Activated gamma-delta T cell treated with anti-CD3 and anti-CD28 coated beads, Interleukin-2, amount 50 U/mL, for 16 hours (primary cell): ENCODE measurements around the gene RTKN2.
"Not testable (repeated sequence)": the region's sequence is repeated elsewhere in the genome, so short reads cannot be mapped to it uniquely, and the experiment has no call there.

Source experiments
- DNase-seq: peaks from one replicate; pipeline ENCODE4 v3.0.0-alpha.2; 2020; ENCODE audit warnings: low read depth

The RTKN2 gene

DNA sequence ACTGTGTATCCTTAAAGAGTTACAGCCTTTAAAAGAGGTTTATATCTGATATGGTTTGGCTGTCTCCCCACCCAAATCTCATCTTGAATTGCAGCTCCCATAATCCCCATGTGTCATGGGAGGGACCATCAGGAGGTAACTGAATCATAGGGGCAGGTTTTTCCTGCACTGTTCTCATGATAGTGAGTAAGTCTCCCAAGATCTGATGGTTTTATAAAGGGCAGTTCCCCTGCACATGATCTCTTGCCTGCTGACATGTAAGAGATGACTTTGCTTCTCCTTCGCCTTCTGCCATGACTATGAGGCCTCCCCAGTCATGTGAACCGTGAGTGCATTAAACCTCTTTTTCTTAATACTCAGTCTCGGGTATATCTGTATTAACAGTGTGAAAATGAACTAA lies 9.7 kb downstream of the RTKN2 start:
- no peak for DNase-seq

DNA sequence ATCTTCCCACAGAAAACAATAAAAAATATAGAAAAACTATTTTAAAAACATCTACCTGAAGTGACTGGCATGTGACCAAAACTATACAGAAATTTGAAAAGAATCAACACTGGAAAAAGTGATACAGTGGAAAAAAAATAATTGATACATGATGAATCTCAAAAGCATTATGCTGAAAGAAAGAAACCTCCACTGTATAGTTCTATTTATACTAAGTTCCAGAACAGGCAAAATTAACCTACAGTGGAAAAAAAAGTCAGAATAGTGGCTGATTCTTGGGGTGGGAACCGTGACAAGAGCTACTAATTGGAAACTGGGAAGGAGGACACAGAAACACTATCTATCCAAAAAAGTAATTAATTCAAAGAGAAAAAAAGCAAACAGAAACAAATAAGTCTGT lies 14.9 kb downstream of the RTKN2 start:
- DNase-seq: no peak

DNA sequence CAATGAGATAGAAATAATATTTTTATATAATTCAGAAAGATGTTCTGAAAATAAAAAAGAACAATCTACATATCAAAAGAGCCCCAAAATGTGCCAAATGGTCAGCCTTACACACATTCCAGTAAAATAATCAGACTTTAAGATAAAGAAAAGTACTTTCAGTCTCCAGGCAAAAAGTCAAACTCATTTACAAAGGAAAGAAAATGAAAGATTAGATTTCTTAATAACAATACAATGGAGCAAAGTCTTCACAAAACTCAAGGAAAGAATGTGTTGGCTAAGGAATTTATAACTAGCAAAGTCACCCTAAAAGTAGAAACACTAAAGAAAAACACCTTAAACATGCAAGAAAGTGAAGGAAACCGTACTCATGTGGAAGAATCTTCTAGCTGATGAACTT lies 16.6 kb downstream of the RTKN2 start:
- DNase-seq: no peak

GRCh38 chr10:62250594-62251198 lies 17.9 kb downstream of the RTKN2 start:
- no peak for DNase-seq

DNA sequence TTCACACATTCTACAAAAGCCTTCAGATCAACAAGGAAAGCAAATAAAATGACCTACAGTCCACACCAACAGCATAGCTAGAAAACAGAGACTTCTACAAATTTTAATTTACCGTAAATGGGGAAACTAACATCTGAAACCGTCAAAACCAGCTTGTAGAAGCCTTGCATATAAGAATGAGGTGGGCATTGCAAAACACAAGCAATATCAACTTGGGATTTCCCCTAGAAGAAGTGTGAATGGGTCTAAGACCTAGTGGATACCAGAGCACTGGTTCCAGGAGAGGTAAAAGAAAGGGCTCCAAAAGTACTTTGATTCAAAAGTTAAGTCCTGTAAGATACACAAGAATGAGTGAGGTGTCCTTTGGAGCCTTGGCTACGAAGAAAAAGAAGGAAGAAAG lies 18.7 kb downstream of the RTKN2 start:
- DNase-seq: no peak

DNA sequence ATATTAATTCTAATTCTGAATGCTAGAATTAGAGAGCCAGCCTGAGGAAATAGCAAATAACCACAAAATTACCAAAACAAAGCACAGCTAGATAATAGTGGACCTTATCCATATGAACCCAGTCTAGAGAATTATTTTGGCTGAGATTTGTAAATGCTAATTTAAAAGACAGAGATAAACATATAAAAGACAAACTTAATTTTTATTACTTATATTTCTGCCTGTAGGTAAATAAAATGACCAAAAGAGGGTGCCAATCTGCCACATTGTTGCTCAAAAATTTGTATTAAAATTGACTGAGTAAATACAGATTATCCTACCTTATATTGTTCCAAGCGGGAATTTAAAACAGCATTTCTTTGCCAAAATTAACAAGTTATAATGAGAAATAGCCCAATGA lies 20.2 kb downstream of the RTKN2 start:
- DNase-seq: no peak

GRCh38 chr10:62244785-62245467 lies 23.7 kb downstream of the RTKN2 start:
- DNase-seq: peak; percentile 33

DNA sequence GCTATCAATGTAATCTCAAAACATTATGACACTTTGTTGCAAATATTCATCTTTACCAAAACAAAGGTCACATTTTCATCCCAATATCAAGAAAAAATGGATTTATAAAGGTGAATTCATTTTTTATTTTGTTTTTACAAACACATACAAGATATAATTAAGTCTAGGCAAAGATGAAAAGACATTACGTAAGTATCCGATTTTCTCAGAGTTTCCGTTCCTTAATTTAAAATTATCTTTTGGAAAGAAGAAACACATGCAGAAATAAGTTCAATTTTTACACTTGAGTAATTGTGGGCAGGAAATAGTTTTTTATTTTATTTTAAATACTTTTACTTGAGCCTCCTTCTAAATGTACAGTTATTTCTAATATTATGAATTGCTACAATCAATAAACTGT lies 24.6 kb downstream of the RTKN2 start:
- DNase-seq: no peak

GRCh38 chr10:62243647-62243997 lies 25.0 kb downstream of the RTKN2 start:
- no peak for DNase-seq

GRCh38 chr10:62242965-62243646 lies 25.5 kb downstream of the RTKN2 start:
- not testable (repeated sequence) for DNase-seq

DNA sequence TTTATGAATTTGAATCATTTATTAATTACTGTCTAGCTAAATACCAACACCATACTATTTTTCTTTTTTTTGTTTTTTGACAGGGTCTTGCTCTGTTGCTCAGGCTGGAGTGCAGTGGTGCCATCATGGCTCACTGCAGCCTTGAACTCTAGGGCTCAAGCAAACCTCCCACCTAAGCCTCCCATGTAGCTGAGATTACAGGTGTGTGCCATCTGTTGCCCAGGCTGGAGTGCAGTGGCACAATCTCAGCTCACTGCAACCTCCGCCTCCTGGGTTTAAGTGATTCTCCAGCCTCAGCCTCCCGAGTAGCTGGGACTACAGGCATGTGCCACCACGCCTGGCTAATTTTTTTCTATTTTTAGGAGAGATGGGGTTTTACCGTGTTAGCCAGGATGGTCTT lies 27.1 kb downstream of the RTKN2 start:
- not testable (repeated sequence) for DNase-seq

GRCh38 chr10:62239994-62240393 lies 28.6 kb downstream of the RTKN2 start:
- DNase-seq: no peak

DNA sequence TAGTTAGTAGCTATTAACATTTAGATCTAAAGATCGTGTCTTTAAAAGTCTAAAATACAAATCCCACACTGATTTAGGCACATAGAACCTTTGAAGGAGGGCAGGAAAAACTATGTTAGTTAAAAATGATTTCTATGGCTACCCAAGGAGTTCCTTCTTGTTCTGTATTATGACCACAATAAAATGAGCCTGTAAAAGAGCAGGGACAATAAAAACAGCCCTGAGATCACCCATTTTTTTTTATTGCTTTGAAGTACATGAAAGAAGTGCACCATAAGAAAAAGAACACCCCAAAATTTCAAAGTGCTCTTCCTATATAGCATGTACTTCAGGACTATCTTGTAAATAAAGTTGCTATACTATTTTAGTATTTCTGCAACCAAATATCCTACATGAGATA lies 29.8 kb downstream of the RTKN2 start:
- DNase-seq: no peak

DNA sequence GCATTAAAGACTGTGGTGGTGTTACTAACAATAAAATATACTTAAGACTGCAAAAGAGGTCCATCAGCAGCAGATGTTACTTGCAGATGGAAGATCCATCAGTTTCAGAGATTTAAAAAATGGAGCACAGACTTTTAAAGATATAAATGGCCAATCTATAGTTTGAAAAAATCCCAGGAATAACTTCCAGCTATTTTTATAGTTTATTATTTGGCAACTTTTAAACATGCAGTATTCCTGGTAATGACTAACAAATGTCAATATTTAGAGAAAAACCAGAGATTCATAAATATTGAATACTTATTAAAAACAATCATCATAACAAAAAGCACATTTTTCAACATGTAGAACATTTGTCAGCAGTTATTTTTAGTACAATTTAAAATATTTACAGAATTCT lies 30.7 kb downstream of the RTKN2 start:
- DNase-seq: no peak

- no peak for DNase-seq
These were observed 31.1 kb downstream of the RTKN2 start for GRCh38 chr10:62237506-62237905.

DNA sequence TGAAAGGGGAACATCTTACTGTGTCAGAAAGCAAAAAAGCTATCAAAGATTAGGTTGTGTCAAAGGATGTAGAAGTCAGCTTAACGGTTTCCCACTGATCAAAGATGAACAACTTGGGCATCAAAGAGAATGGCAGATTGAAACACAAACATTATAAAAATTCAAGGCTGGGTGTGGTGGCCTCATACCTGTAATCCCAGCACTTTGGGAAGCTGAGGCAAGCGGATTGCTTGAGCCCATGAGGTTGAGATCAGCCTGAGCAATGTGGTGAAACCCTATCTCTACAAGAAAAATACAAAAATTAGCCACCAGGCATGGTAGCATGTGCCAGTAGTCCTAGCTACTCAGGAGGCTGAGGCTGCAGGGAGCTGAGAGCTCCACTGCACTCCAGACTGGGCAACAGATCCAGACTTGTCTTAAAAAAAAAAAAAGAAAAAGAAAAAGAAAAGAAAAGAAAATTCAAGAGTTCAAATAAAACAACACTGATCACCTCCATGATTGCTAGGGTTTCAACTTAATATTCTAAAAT lies 34.5 kb downstream of the RTKN2 start:
- no peak for DNase-seq

- DNase-seq: no peak
These were observed 35.1 kb downstream of the RTKN2 start for GRCh38 chr10:62233356-62234076.

DNA sequence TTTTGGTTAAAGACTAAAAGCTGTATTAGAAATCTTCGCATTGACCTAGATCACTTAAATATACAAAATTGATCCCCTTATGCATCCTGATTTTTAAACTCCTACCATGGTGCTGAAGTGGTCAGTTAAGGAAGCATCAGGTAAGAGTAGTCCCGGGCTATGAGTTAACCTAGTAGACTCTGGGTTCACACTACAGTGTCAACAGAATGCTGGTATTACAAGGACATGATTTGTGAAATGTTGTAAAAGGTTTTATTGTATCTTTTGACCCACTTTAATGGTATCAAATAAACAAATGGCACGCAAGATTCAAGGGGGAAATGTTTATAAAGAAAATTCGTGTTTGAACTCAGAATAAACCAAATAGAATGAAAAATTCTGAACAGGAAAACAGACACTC lies 36.8 kb downstream of the RTKN2 start:
- DNase-seq: no peak

GRCh38 chr10:62231371-62231770 lies 37.3 kb downstream of the RTKN2 start:
- DNase-seq: no peak

DNA sequence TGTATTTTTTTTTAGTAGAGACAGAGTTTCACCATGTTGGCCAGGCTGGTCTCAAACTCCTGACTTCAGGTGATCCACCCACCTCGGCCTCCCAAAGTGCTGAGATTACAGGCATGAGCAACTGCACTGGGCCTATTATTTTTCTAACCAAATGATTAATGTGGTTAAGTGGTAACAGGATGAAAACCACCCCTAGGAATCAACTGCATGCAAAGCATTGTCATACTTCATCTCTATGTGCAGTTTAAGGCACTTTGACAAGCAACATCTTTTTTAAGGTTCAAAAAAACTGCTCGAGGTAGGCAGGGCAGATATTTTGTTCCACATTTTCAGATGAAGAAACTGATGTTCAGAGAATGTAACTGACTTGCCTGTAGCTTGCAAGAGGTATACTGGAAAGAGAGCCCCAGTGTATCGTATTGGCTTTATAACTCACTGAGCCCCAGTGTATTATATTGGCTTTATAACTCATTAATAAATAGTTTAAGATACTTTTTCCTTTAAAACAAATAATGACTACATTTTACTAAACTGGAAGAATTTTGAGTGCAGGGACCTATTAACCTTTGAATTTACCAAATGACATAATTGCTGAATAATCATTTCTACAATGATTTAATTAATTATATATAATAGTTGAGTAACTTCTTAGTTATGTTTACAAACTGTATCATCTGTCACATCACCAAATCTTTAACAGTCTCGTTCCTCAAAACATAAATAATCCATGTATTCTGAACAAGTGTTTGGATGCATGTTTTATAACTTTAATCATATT lies 38.1 kb downstream of the RTKN2 start:
- DNase-seq: no peak

GRCh38 chr10:62225362-62225761 lies 43.3 kb downstream of the RTKN2 start:
- no peak for DNase-seq

DNA sequence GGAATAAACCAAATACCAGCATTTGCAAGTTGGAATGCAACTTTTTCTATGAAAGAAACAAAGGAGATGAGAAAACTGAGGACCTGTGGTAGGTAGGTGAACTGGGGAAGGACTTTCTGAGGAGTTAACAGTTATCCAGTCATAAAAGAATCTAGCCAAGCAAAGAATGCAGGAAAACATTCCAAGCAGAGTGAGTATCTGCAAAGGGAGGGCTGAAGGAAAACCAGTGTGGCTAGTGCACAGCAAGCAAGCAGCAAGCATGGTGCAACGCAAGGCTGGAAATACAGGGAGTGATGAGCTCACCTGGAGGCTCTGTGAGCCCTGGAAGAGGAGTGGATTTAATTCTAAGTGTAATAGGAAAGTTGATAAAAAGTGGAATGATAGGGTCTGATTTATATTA lies 44.0 kb downstream of the RTKN2 start:
- DNase-seq: no peak
